Gastrocnemius medialis (tissue), 4 donors: ENCODE results near the gene PAQR6. TPM values are rescaled to one million over a fixed set of nuclear protein-coding genes. Genes with fewer than 3 reads are reported as not detected.

Experiments
- ATAC-seq, 2 donors: fragments of 150-250 bp; one replicate each; pipeline ENCODE4 v1.9.1; 2016
- DNase-seq, 2 donors: peaks; one replicate each; pipeline ENCODE4 v3.0.0-alpha.2; 2019
- H3K27ac ChIP-seq, 4 donors: fragments of 200-600 bp; sonication (generic); 1 replicate in 1 of 4; 2 replicates in 3 of 4; pipeline ENCODE4 v1.5.1; 2016 to 2018; ENCODE audit warnings: mild to moderate bottlenecking in 2 of 4, moderate library complexity in 1 of 4
- H3K27me3 ChIP-seq, 3 donors: fragments of 200-600 bp; sonication (generic) in 2 of 3; 1 replicate in 1 of 3; 2 replicates in 2 of 3; pipeline versions ENCODE4 v1.5.1 to v1.6.0; 2016 to 2019; ENCODE audit warnings: mild to moderate bottlenecking in 1 of 3, moderate library complexity in 1 of 3
- H3K36me3 ChIP-seq, 2 donors: fragments of 200-600 bp; sonication (generic) in 1 of 2; one replicate each; pipeline ENCODE4 v1.5.1; 2017 to 2018
- H3K4me1 ChIP-seq, 2 donors: fragments of 200-600 bp; sonication (generic) in 1 of 2; one replicate each; pipeline ENCODE4 v1.5.1; 2016 to 2017; ENCODE audit warnings: mild to moderate bottlenecking in 2 of 2
- H3K4me3 ChIP-seq, 4 donors: fragments of 200-600 bp; sonication (generic) in 3 of 4; 1 replicate in 1 of 4; 2 replicates in 3 of 4; pipeline ENCODE4 v1.5.1; 2016 to 2019; ENCODE audit warnings: mild to moderate bottlenecking in 2 of 4
- H3K9me3 ChIP-seq, 3 donors: fragments of 200-600 bp; sonication (generic) in 2 of 3; 1 replicate in 1 of 3; 2 replicates in 2 of 3; pipeline ENCODE4 v1.5.1; 2016 to 2019
- CTCF ChIP-seq, 5 experiments: fragments of 450-650 bp in 3 of 5; fragments of 200-600 bp in 2 of 5; sonication (generic) in 2 of 5; IDR thresholded peaks in 4 of 5; conservative IDR thresholded peaks in 1 of 5; 1 replicate in 4 of 5; 2 replicates in 1 of 5; pipeline ENCODE4 v1.5.1; 2016 to 2019; ENCODE audit warnings: antibody characterized with exemption in 5 of 5, mild to moderate bottlenecking in 3 of 5, moderate library complexity in 3 of 5
- POLR2A ChIP-seq, 2 donors: fragments of 450-650 bp; IDR thresholded peaks; one replicate each; pipeline ENCODE4 v1.6.1; 2017; ENCODE audit warnings: antibody characterized with exemption in 2 of 2, mild to moderate bottlenecking in 2 of 2, moderate library complexity in 2 of 2
- in situ Hi-C, 4 donors: fragments of 200-750 bp; cut with MboI; loops; one replicate each; pipeline versions ENCODE4 v1.15.0 to v1.8.0; 2017; ENCODE audit warnings: low sequenced_read_pairs in 4 of 4
- intact Hi-C: fragments of 100-400 bp; cut with DNase I; formaldehyde crosslinking; loops from one replicate; pipeline ENCODE4 v1.15.1; 2023; ENCODE audit warnings: low total_unique reads
- total RNA-seq, 4 donors: library from RNA; depleted of rRNA; stranded (reverse); fragments of >200 nt; gene quantifications; one replicate each; pipeline versions ENCODE4 v1.1.0 to v1.2.3, GENCODE V29; 2016

PAQR6 gene
- total RNA-seq, 4 donors from 2014 or later = 0.16 to 0.46 TPM; not detected in 2

- ATAC-seq = no peak
- in situ Hi-C loops = loop anchor here in 3 of 4 donors (5.0 kb wide), 2 partner anchors 79 to 139 kb away; no protein-coding TSS in a partner anchor
- intact Hi-C loops = loop anchor here (2.0 kb wide), 1 partner anchor 85 kb away; no protein-coding TSS in a partner anchor
These were observed 21.7 kb downstream of the PAQR6 start for GRCh38 chr1:156226116-156226538.

GRCh38 chr1:156225677-156226014 lies 22.2 kb downstream of the PAQR6 start:
- TF ChIP-seq POLR2A (IDR thresholded peaks at IDR 0.05) (no peak), CTCF (IDR thresholded peaks at IDR 0.05 in 4 of 5, conservative IDR thresholded peaks at IDR 0.05 in 1 of 5) (peak in 2 of 5 experiments; percentile 5 to 8)
- Histone ChIP-seq H3K4me3 (no peak overlapping the region), H3K4me1 (peaks cover 0 to 5% of the 10 kb centered on the region in 2 donors), H3K36me3 (peaks cover 0 to 40% of the 10 kb centered on the region in 2 donors), H3K9me3 (no peaks in the 10 kb centered on the region), H3K27me3 (no peaks in the 10 kb centered on the region), H3K27ac (peak overlapping the region in 2 of 4 donors; percentile 5 to 18)
- DNase-seq = no peak
- ATAC-seq = no peak
- in situ Hi-C loops (loop anchor here in 3 of 4 donors (5.0 kb wide), 2 partner anchors 78 to 138 kb away; no protein-coding TSS in a partner anchor), intact Hi-C loops (loop anchor here (1.0 to 2.0 kb wide), 3 partner anchors 79 to 135 kb away; no protein-coding TSS in a partner anchor)

More at GRCh38 chr1:156226116-156226538, 21.7 kb downstream of the PAQR6 start:
- Histone ChIP-seq H3K4me3 (no peak overlapping the region), H3K36me3 (peaks cover 0 to 35% of the 10 kb centered on the region in 2 donors), H3K4me1 (peaks cover 0 to 5% of the 10 kb centered on the region in 2 donors), H3K27me3 (no peaks in the 10 kb centered on the region), H3K27ac (peak overlapping the region in 1 of 4 donors; percentile 18), H3K9me3 (no peaks in the 10 kb centered on the region)
- no peak for DNase-seq
- TF ChIP-seq CTCF (IDR thresholded peaks at IDR 0.05 in 4 of 5, conservative IDR thresholded peaks at IDR 0.05 in 1 of 5) (no peak), POLR2A (IDR thresholded peaks at IDR 0.05) (no peak)

GRCh38 chr1:156221986-156222692 lies 25.7 kb downstream of the PAQR6 start:
- Histone ChIP-seq H3K36me3 (peaks cover 0 to 36% of the 10 kb centered on the region in 2 donors), H3K9me3 (no peaks in the 10 kb centered on the region), H3K27ac (peak overlapping the region in 2 of 4 donors; percentile 23 to 28), H3K27me3 (no peaks in the 10 kb centered on the region), H3K4me1 (peaks cover 5 to 11% of the 10 kb centered on the region in 2 donors), H3K4me3 (no peak overlapping the region)
- ATAC-seq (no peak), DNase-seq (no peak)
- TF ChIP-seq CTCF (IDR thresholded peaks at IDR 0.05 in 4 of 5, conservative IDR thresholded peaks at IDR 0.05 in 1 of 5) (no peak), POLR2A (IDR thresholded peaks at IDR 0.05) (no peak)
- intact Hi-C loops = no loop called here
- in situ Hi-C loops = loop anchor here (5.0 kb wide), 2 partner anchors 75 to 130 kb away; no protein-coding TSS in a partner anchor

GRCh38 chr1:156220226-156220625 lies 27.6 kb downstream of the PAQR6 start:
- peaks cover 0 to 36% of the 10 kb centered on the region in 2 donors for H3K36me3 ChIP-seq
- in situ Hi-C loops = loop anchor here (5.0 kb wide), 2 partner anchors 73 to 128 kb away; no protein-coding TSS in a partner anchor
- intact Hi-C loops = no loop called here

More at GRCh38 chr1:156220226-156220625, 27.6 kb downstream of the PAQR6 start:
- Histone ChIP-seq H3K4me1 (peaks cover 0 to 11% of the 10 kb centered on the region in 2 donors), H3K27ac (no peak overlapping the region), H3K27me3 (no peaks in the 10 kb centered on the region), H3K4me3 (no peak overlapping the region), H3K9me3 (no peaks in the 10 kb centered on the region)
- ATAC-seq (no peak), DNase-seq (no peak)
- no peak for TF ChIP-seq CTCF (IDR thresholded peaks at IDR 0.05 in 4 of 5, conservative IDR thresholded peaks at IDR 0.05 in 1 of 5)
- TF ChIP-seq POLR2A (IDR thresholded peaks at IDR 0.05) = no peak
